ENCODE measurements around the gene TPSAB1.
"Not testable (repeated sequence)": the region's sequence is repeated elsewhere in the genome, so short reads cannot be mapped to it uniquely, and the experiment has no call there.

The TPSAB1 gene

DNA sequence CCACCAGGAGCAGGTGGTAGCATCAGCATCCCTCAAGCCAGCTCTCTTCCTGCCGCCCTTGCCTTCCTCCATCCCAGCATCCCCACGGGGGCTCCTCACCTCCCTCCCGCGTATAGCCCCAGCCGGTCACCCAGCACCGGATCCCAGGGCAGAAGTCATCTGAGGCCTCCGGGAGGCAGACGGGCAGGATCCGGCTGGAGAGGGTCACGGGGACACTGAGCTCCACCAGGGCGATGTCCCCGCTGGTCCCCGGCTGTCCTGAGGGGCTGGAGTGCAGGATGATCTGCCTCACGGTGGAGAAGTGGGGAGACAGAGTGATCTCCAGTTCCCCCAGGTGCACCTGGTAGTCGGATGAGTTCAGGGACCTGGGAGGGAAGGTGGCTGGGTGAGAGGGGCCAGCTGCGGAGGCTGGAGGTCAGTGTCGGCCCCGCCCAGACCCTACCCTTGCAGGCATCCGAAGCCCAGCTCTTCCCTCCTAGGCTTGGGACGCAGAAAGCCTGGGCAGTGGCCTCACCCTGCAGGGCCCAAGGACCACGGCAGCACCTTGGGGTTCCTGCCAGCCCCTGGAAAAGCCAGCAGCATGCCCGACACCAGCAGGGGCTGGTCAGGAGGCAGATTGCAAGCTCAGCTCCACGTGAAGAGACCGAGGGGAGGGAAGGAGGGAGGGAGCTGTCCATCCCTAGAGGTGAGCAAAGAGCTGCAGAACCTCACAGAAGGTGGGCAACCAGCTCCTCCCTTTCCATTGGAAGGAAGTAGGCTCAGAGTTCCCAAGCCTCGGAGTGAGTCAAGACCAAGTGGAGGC, 17.8 kb upstream of the TPSAB1 start:
- DNase-seq (ENCODE audit: insufficient read length, low spot score) = no peak
- FAIRE-seq = no peak

DNA sequence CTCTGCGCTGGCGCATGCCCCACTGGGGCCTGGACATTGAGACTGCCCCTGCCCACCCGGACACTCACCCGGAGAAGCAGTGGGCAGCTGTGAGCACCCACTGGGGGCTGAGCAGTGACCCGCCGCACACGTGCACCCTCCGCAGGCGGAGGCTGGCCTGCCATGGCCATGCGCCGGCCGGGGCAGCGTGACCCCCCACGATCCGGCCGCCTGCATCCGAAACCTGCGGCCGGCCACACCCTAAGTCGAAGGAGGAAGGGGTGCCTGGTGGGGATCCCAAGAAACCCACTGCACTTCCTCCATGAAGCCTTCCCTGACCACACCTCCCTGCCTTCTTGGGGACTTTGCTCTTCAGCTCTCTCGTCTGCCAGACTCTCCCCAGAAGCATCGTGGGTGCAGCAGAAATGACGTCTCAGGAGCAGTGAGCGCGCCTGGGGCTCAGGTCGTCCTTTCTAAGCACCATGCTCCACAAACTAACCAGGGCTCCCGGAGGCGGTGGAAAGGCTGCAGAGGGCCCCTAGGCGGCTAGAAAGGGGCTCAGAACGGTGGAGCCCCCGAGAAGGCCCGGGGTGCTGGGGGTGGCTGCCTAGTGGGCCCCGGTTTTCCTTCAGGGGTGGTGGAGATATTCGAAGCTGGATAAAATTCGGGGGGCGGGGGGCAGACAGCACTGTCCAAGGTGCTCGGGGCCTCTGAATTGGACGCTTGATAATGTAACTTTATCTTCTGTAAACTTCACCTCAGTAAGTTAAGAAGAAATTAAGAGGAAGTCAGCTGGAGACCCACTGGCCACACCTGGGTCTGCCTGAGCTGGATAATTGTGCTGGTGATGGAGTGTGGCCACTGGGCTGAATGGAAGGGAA, 16.9 kb upstream of the TPSAB1 start:
- FAIRE-seq (no peak), DNase-seq (ENCODE audit: insufficient read length, low spot score) (no peak)

DNA sequence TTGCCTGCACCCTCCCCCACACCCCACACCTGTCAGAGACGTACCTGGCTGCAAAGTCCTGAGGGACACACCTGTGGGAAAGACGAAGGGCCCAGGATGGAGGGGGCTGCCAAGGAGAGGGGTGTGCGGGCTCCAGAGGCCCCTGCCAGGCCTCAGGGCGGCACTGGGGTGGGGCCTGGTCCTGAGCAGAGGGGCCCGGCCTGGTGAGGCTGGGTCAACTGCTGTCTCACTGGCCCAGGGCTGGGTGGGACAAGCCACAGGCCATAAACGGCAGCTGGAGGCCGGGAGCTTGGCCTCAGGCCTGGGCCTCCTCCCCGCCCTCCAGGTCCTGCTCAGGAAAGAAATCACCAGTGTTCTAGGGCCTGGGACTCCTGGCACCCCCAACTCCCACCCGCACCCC, 15.9 kb upstream of the TPSAB1 start:
- no peak for FAIRE-seq
- DNase-seq (ENCODE audit: insufficient read length, low spot score) = no peak

DNA sequence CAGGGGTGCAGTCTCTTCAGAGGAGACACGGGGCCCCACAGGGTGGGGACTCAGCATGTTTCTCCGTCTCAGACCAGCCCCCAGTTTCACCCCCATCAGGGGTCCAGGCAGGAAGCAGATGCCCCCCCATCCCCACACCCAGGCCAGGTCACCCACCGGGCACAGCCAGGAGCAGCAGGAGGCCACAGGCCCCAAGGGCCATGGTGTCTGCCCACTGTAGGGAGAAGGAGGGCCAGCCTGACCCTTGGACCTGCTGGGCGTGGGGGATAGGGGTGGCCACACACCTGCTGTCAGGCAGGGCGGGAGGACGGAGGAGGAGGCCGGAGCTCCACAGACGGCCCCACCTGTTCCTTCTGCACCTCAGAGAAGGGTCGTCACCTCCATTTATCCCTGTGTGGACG, 15.5 kb upstream of the TPSAB1 start, which contains the start of gene TPSG1:
TPSG1 (minus strand) TSS at position 218 of the 401 bp plus-strand sequence; CDS start at position 202, 16 bp downstream.
- DNase-seq (ENCODE audit: insufficient read length, low spot score) (no peak), FAIRE-seq (no peak)

DNA sequence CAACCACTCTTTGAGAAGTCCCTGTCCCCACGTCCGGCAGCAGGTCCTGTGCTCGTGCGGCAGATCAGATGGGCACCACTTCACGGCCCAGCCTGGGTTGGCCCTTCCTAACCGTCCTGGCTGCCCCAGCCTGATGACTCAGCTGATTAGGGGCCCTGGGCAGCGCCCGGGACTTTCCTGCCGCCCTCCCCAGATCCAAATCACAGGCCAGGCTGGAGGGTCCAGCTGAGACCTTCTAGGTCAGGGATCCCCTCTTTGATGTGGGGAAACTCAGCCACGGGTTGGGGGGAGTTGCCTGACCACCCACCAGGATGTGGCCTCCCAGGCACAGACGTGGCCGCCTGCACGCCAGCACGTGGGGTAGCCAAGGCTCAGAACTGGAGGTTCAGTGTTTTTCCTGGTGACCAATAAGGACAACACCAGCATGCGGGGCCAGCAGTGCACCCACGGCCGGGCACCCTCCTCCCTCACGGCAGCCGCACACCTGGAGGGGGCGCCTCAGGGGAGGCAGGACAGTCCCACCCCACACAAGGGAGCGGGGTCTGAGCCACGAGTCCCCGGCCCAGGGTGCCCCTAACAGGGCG, 14.7 kb upstream of the TPSAB1 start:
- not testable (repeated sequence) for DNase-seq (ENCODE audit: insufficient read length, low spot score); FAIRE-seq

DNA sequence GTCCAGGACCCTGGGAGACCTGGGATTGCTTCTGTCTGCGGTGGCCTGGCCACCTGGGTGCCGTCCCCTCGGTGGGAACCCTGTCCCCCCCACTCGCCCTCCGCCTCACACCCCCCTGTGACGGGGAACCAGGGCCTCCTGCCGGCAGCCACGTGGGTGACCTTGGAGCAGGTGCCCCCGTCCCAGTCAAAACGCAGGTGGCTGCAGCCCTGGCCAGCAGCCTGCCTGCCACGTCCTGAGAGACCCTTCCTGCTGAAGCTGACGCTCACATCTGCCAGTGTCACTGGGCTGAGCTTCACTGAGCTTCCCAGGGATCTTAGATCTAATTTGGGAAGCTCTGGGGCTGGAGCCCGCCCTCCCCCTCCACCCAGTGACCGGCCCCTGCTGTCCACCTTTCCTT, 13.8 kb upstream of the TPSAB1 start:
- not testable (repeated sequence) for DNase-seq (ENCODE audit: insufficient read length, low spot score); FAIRE-seq

DNA sequence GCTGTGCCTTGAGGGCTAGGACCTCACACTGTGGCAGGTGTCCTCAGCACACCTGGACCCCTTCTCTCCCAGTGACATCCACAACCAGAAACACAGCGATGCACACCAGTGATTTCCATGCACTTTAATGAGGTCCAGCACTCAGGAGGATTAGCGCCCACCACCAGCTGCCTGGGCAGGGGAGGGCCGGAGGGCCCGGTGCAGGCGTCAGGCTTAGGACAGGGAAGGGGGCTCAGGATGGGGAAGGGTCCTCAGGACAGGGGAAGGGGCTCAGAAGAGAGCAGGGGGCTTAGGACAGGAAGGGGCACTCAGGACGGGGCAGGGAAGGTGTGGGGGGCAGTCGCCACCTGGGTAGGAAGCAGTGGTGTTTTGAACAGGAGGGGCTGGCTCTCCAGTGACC, 12.3 kb upstream of the TPSAB1 start:
- not testable (repeated sequence) for FAIRE-seq; DNase-seq (ENCODE audit: insufficient read length, low spot score)

DNA sequence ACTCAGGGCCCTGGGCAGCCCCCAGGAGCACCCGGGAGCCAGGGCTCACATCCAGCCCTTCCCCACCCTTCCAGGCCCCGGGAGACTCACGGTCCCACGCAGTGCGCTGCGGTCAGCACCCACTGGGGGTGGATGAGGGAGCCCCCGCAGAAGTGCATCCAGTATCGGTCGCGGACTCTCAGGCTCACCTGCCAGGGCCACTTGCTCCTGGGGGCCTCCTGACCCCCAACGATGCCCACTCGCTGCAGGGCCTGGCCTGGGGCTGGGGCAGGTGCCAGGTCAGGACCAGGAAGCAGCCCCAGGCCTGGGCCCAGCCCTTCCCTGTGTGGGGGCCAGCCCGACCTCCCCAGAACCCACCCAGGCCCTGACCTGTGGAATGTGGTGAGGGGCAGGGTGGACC, 11.0 kb upstream of the TPSAB1 start:
- not testable (repeated sequence) for FAIRE-seq; DNase-seq (ENCODE audit: insufficient read length, low spot score)

DNA sequence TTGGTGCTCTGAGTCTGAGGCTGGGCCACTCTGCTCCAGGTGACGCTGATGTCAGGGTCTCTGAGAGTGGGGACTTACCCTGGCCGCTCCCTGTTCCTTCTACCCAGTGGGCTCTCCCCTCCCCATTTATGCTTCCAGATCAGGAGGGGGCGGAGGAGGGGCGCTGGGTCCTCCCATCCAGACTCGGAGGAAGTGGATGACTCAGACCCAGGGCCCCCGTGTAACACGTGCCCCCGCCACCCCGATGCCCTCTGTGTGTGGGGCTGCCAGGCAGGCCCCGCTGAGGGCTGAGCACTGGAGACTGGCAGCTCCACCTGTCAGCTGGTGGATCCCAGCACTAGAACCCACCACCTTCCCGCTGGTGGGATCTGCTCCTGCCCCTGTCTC, 10.4 kb upstream of the TPSAB1 start, which contains the start of gene TPSB2:
TPSB2 (minus strand) TSS at position 101 of the 387 bp plus-strand sequence. CDS start 233 bp downstream, outside the sequence.
- FAIRE-seq; DNase-seq (ENCODE audit: insufficient read length, low spot score): not testable (repeated sequence)

DNA sequence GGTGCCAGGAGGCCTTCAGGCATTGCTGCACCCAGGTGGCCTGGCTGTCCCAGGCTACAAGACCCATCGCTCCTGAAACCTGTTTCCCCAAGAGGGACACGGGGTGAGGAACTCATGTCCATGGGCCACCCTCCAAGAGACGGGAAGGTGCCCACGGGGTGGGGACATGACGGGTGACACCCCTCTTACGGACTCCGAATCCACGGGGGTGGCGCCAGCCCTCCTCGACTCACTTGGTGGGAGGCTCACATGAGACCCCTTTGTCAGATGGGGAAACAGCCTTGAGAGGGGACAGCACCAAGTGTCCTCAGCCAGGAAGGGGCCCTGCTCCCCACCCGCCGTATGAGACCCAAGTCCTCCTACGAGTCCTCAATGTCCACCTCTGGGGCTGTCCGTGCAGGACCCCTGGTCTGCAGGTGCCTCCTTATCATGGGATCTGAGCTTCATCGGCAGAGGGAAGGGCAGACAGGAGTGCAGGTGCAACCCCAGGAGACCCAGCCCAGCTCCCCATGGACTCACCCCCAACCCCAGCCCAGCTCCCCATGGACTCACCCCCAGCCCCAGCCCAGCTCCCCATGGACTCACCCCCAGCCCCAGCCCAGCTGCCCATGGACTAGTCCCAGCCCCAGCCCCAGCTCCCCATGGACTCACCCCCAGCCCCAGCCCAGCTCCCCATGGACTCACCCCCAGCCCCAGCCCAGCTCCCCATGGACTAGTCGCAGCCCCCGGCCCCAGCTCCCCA, 9.9 kb upstream of the TPSAB1 start:
- not testable (repeated sequence) for DNase-seq (ENCODE audit: insufficient read length, low spot score); FAIRE-seq

DNA sequence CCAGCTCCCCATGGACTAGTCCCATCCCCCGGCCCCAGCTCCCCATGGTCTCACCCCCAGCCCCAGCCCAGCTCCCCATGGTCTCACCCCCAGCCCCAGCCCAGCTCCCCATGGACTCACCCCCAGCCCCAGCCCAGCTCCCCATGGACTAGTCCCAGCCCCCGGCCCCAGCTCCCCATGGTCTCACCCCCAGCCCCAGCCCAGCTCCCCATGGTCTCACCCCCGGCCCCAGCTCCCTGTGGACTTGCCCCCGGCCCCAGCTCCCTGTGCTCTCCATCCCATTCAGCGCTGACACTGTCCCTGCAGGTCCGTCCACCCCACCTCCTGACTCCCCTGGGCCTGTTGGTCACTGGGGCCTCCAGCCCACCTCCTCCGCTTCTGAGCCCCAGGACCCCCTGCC, 9.2 kb upstream of the TPSAB1 start:
- not testable (repeated sequence) for DNase-seq (ENCODE audit: insufficient read length, low spot score); FAIRE-seq

DNA sequence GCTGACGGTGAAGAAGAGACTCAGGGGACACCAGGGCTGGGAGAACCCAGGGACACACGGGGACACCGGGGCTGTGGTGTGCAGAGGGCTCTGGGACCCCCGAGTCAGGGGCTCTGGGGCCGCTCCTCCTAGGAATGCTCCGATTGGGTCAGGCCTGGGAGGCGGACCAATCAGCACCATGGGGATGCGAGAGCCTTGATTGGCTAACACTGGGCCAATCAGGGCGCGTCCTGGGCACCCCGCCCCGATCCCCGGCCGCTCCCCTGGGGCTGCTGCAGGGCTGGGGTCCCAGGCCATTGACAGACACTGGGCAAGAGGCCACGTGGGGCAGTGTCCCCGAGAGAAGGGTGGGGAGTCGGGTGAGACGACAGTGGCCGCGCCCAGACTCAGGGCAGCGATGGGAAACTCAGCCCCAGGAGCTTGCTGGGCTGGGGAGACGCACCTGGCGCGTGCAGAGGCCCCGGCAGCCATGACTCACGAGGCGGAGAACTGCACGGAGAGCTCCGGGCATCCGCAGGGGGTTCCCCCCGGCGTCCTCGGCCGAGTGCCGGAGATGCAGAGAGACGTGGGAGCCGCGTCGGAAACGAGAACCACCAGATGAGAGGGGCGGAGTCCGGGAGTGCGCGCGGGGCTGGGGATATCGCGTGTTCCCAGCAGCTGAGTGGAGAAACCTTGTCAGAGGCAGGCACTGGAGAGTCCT, 8.3 kb upstream of the TPSAB1 start:
- DNase-seq (ENCODE audit: insufficient read length, low spot score); FAIRE-seq: not testable (repeated sequence)

DNA sequence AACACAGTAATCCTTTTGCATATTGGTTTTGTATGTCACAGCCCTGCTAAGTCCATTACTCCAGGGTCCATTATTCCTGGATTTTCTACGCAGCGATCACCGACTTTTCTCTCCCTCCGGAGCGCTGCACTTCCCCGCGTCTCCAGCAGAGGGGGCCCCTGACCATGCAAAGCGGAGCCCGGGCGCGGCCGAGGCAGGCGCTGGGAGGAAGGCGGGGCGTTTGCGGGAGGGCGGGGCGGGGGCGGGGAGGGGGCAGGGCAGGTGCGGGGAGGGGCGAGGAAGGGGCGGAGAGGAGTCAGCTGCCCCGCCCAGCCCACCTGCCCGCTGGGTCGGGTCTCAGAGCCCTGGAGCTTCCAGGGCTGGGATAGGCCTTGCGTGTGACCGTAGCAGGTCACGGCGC, 3.8 kb upstream of the TPSAB1 start:
- not testable (repeated sequence) for DNase-seq (ENCODE audit: insufficient read length, low spot score)
- peak; percentile 89 for FAIRE-seq

DNA sequence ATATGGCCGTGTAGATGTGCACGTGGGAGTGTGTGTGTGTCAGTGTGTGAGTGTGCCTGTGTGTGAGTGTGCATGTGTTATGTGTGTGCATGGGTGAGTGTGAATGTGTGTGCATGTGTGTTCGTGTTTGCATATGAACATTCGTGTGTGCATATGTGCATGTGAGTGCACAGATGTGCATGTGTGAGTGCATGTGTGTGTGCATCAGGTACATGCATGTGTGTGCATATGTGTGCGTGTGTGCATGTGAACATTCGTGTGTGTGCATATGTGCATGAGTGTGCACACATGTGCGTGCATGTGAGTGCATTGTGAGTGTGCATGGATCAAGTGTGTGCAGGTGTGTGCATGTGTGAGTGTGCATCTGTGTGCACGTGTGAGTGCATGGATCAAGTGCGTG, 2.5 kb upstream of the TPSAB1 start:
- no peak for DNase-seq (ENCODE audit: insufficient read length, low spot score)
- FAIRE-seq = no peak

DNA sequence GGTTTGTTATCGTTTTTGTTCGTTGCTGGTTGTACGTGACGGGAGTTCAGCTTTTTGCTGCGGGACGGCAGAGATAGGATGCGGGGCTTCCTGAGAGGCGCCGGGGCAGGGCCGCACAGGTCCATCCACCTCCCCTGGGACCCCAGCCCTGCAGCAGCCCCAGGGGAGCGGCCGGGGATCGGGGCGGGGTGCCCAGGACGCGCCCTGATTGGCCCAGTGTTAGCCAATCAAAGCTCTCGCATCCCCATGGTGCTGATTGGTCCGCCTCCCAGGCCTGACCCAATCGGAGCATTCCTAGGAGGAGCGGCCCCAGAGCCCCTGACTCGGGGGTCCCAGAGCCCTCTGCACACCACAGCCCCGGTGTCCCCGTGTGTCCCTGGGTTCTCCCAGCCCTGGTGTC, 1.6 kb upstream of the TPSAB1 start:
- DNase-seq (ENCODE audit: insufficient read length, low spot score); FAIRE-seq: not testable (repeated sequence)

DNA sequence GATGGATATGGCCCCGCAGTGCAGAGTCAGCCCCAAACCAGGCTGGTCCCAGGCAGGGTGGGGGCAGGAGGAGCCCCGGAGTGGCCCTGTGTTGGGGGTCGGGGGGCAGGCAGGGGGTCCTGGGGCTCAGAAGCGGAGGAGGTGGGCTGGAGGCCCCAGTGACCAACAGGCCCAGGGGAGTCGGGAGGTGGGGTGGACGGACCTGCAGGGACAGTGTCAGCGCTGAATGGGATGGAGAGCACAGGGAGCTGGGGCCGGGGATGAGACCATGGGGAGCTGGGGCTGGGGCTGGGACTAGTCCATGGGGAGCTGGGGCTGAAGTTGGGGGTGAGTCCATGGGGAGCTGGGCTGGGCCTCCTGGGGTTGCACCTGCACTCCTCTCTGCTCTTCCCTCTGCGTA, 930 bp upstream of the TPSAB1 start:
- not testable (repeated sequence) for FAIRE-seq; DNase-seq (ENCODE audit: insufficient read length, low spot score)

DNA sequence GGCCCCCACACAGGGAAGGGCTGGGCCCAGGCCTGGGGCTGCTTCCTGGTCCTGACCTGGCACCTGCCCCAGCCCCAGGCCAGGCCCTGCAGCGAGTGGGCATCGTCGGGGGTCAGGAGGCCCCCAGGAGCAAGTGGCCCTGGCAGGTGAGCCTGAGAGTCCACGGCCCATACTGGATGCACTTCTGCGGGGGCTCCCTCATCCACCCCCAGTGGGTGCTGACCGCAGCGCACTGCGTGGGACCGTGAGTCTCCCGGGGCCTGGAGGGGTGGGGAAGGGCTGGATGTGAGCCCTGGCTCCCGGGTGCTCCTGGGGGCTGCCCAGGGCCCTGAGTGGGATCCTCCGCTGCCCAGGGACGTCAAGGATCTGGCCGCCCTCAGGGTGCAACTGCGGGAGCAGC, 576 bp downstream of the TPSAB1 start:
- DNase-seq (ENCODE audit: insufficient read length, low spot score); FAIRE-seq: not testable (repeated sequence)

DNA sequence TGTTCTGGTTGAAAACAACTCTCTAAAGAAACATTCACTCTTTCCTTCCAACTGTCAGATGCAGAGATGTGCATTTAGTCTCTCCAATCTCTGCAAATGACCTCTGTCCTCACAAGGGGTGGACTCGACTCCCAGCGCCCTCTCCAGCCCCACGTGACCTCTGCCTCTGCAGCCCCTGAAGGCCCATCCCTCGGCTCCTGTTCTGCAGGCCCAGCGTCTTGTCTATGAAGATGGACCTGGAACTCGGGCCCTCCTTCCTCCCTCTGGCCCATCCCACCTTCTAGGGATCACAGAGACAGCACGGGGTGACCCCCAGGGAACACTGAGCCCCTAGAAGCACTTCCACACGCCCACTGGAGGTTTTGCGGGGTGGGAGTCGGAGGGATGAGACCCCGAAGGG, 2.9 kb downstream of the TPSAB1 start:
- DNase-seq (ENCODE audit: insufficient read length, low spot score); FAIRE-seq: not testable (repeated sequence)
